B cell (primary cell): ENCODE results near the gene HNRNPLL. TPM values are rescaled to one million over a fixed set of nuclear protein-coding genes. Genes with fewer than 3 reads are reported as not detected.

ENCODE experiments used
- ATAC-seq: fragments of 200-7000 bp; cut with Tn5 transposase; one replicate; pipeline ENCODE4 v1.10.0; 2021; ENCODE audit warnings: low read depth, mild to moderate bottlenecking, moderate number of reproducible peaks, moderate library complexity
- CTCF ChIA-PET: fragments of 350-600 bp; sonication (Branson Sonifier 250); formaldehyde crosslinking; loops from one replicate; lab custom pipeline; 2021; ENCODE audit warnings: antibody characterized with exemption, inconsistent platforms; lab: Charles Lee
- POLR2A ChIA-PET: fragments of 350-600 bp; sonication (Branson Sonifier 250); formaldehyde crosslinking; loops from one replicate; lab custom pipeline; 2021; ENCODE audit warnings: antibody characterized with exemption; lab: Charles Lee
- DNase-seq: peaks from one replicate; pipeline ENCODE4 v3.0.0; 2013
- H2AFZ ChIP-seq: 2 replicates; pipeline ENCODE4 v1.6.1; 2012; ENCODE audit warnings: mild to moderate bottlenecking, low read depth, low read length; ENCODE audit not compliant: insufficient read depth, poor library complexity, severe bottlenecking
- H3K27ac ChIP-seq, 2 donors: 1 replicate in 1 of 2; 2 replicates in 1 of 2; pipeline ENCODE4 v1.5.1; 2012 to 2013; ENCODE audit warnings: low read length in 2 of 2, mild to moderate bottlenecking in 2 of 2, moderate library complexity in 1 of 2
- H3K27me3 ChIP-seq, 4 experiments: fragments of 200-600 bp in 1 of 4; sonication (generic) in 1 of 4; replicated peaks in 1 of 4; 1 replicate in 2 of 4; 2 replicates in 2 of 4; pipeline versions ENCODE4 v1.6.1 to v1.7.0; 2013 to 2016; ENCODE audit warnings: low read length in 3 of 4, mild to moderate bottlenecking in 2 of 4, mixed read lengths in 1 of 4, moderate library complexity in 1 of 4; ENCODE audit not compliant: insufficient read depth in 4 of 4, control insufficient read depth in 3 of 4; ENCODE audit errors: control extremely low read depth in 1 of 4
- H3K36me3 ChIP-seq, 2 experiments: replicated peaks in 1 of 2; 1 replicate in 1 of 2; 2 replicates in 1 of 2; pipeline versions ENCODE4 v1.6.1 to v1.7.1; 2013; ENCODE audit warnings: low read length in 1 of 2; ENCODE audit not compliant: insufficient read depth in 2 of 2, control insufficient read depth in 1 of 2; ENCODE audit errors: control extremely low read depth in 1 of 2, extremely low read depth in 1 of 2
- H3K4me1 ChIP-seq, 2 donors: fragments of 200-600 bp in 1 of 2; sonication (generic) in 1 of 2; 1 replicate in 1 of 2; 2 replicates in 1 of 2; pipeline versions ENCODE4 v1.5.1 to v1.6.1; 2013 to 2017; ENCODE audit warnings: low read length in 2 of 2; ENCODE audit not compliant: control insufficient read depth in 2 of 2, insufficient read depth in 2 of 2
- H3K4me2 ChIP-seq: replicated peaks from 2 replicates; pipeline ENCODE3; 2012; ENCODE audit warnings: mild to moderate bottlenecking, low read depth, low read length; ENCODE audit not compliant: poor library complexity, severe bottlenecking
- H3K4me3 ChIP-seq, 5 experiments: fragments of 200-600 bp in 1 of 5; sonication (generic) in 1 of 5; 1 replicate in 3 of 5; 2 replicates in 2 of 5; pipeline versions ENCODE4 v1.5.1 to v1.7.0; 2011 to 2016; ENCODE audit warnings: low read length in 4 of 5, mild to moderate bottlenecking in 4 of 5, low read depth in 2 of 5, control low read depth in 1 of 5, moderate library complexity in 1 of 5; ENCODE audit not compliant: insufficient read depth in 1 of 5; ENCODE audit errors: control extremely low read depth in 1 of 5, extremely low read depth in 1 of 5
- H3K79me2 ChIP-seq: fragments of 200-600 bp; sonication (generic); one replicate; pipeline ENCODE4 v1.6.0; 2016; ENCODE audit warnings: low read length; ENCODE audit not compliant: control insufficient read depth, insufficient read depth
- H3K9ac ChIP-seq: fragments of 200-600 bp; sonication (generic); 2 replicates; pipeline ENCODE4 v1.6.1; 2017; ENCODE audit warnings: mild to moderate bottlenecking, low read length, moderate library complexity
- H3K9me3 ChIP-seq, 3 donors: one replicate each; pipeline versions ENCODE4 v1.6.1 to v1.7.1; 2013; ENCODE audit warnings: low read length in 2 of 3; ENCODE audit not compliant: control insufficient read depth in 2 of 3, insufficient read depth in 1 of 3; ENCODE audit errors: control extremely low read depth in 1 of 3
- H4K20me1 ChIP-seq: 2 replicates; pipeline ENCODE4 v1.6.0; 2012; ENCODE audit warnings: mild to moderate bottlenecking, low read length; ENCODE audit not compliant: insufficient read depth, control insufficient read depth, poor library complexity, severe bottlenecking
- H3K27ac Mint-ChIP-seq: one replicate; pipeline ENCODE4 v1.8.0; 2021; ENCODE audit warnings: mixed read lengths
- H3K27me3 Mint-ChIP-seq: one replicate; pipeline ENCODE4 v1.8.0; 2021; ENCODE audit warnings: mixed read lengths
- H3K4me1 Mint-ChIP-seq: one replicate; pipeline ENCODE4 v1.8.0; 2021; ENCODE audit warnings: mixed read lengths
- H3K4me3 Mint-ChIP-seq: one replicate; pipeline ENCODE4 v1.8.0; 2021; ENCODE audit warnings: mixed read lengths
- H3K9me3 Mint-ChIP-seq: one replicate; pipeline ENCODE4 v1.8.0; 2022; ENCODE audit warnings: mixed read lengths; ENCODE audit not compliant: insufficient read depth
- EZH2 ChIP-seq: IDR thresholded peaks from 2 replicates; pipeline ENCODE4 v1.6.1; 2012; ENCODE audit warnings: borderline replicate concordance, low read depth, mild to moderate bottlenecking, moderate library complexity, low read length; ENCODE audit not compliant: insufficient read depth, poor library complexity, severe bottlenecking
- WGBS: methylation state at CpG from one replicate; pipeline ENCODE4 v1.1.5; 2013; ENCODE audit warnings: missing lambda C conversion rate; ENCODE audit not compliant: insufficient coverage; 5-methylcytosine and 5-hydroxymethylcytosine counted together
- intact Hi-C: fragments of 100-400 bp; cut with micrococcal nuclease; formaldehyde crosslinking; loops from one replicate; pipeline ENCODE4 v1.10.0; 2022
- polyA plus RNA-seq: library from polyadenylated mRNA; depleted of rRNA; stranded (reverse); fragments of >200 nt; gene quantifications from 2 replicates; pipeline ENCODE4 v1.2.3, GENCODE V29; 2012
- total RNA-seq, 2 donors: library from RNA; stranded (reverse); fragments of 120-200 nt in 1 of 2; gene quantifications; 1 replicate in 1 of 2; 2 replicates in 1 of 2; pipeline versions ENCODE4 v1.2.3 to v1.2.4, GENCODE V29; 2013 to 2022
- TF ChIP-seq, protein P1 (sequence below): fragments of 200-600 bp; IDR thresholded peaks from one replicate; pipeline ENCODE4 v1.8.0; 2022; ENCODE audit warnings: antibody characterized with exemption, mild to moderate bottlenecking

The HNRNPLL gene
- total and polyA plus RNA-seq, 2 donors (not counting 1 experiment from before 2014, with no cell fraction given): 2.1 to 6.7 TPM

- Histone ChIP-seq H3K79me2 (peaks cover 2% of the 10 kb centered on the region), H3K4me3 (no peak overlapping the region), H3K27me3 (peaks cover 0 to 10% (median 1%) of the 10 kb centered on the region in 4 experiments), H2AFZ (no peak overlapping the region), H3K27ac (no peak overlapping the region), H3K9me3 (no peaks in the 10 kb centered on the region), H3K9ac (no peak overlapping the region), H3K36me3 (no peaks in the 10 kb centered on the region), H3K4me1 (peaks cover 2 to 8% of the 10 kb centered on the region in 2 donors), H4K20me1 (no peaks in the 10 kb centered on the region), H3K4me2 (no peak overlapping the region)
- Mint-ChIP-seq H3K9me3 (no peaks in the 10 kb centered on the region), H3K4me3 (no peak overlapping the region), H3K27ac (no peak overlapping the region), H3K27me3 (peaks cover 50% of the 10 kb centered on the region), H3K4me1 (peaks cover 6% of the 10 kb centered on the region)
- no peak for TF ChIP-seq EZH2
- TF ChIP-seq, protein P1, sequence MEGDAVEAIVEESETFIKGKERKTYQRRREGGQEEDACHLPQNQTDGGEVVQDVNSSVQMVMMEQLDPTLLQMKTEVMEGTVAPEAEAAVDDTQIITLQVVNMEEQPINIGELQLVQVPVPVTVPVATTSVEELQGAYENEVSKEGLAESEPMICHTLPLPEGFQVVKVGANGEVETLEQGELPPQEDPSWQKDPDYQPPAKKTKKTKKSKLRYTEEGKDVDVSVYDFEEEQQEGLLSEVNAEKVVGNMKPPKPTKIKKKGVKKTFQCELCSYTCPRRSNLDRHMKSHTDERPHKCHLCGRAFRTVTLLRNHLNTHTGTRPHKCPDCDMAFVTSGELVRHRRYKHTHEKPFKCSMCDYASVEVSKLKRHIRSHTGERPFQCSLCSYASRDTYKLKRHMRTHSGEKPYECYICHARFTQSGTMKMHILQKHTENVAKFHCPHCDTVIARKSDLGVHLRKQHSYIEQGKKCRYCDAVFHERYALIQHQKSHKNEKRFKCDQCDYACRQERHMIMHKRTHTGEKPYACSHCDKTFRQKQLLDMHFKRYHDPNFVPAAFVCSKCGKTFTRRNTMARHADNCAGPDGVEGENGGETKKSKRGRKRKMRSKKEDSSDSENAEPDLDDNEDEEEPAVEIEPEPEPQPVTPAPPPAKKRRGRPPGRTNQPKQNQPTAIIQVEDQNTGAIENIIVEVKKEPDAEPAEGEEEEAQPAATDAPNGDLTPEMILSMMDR: no peak
- DNase-seq: no peak
- 100% methylated on average over 1 of the region's 5 CpGs for WGBS
- ChIA-PET POLR2A (no interaction called here), CTCF (interaction anchor here (0.9 to 1.1 kb wide), 2 partner anchors 13 to 41 kb away, joined by 3 read pairs; no protein-coding TSS in a partner anchor)
- intact Hi-C loops: no loop called here
- no peak for ATAC-seq
Observed at GRCh38 chr2:38540580-38541286, 62.0 kb downstream of the HNRNPLL start.

- Mint-ChIP-seq H3K4me1 (peaks cover 16% of the 10 kb centered on the region), H3K9me3 (no peaks in the 10 kb centered on the region), H3K27ac (no peak overlapping the region), H3K4me3 (no peak overlapping the region), H3K27me3 (peaks cover 44% of the 10 kb centered on the region)
- H3K9me3 ChIP-seq: no peaks in the 10 kb centered on the region
- H3K4me3 ChIP-seq: no peak overlapping the region
- no peak overlapping the region for H3K4me2 ChIP-seq
- H2AFZ ChIP-seq: no peak overlapping the region
- DNase-seq (no peak), ATAC-seq (no peak)
- peaks cover 0 to 10% (median 1%) of the 10 kb centered on the region in 4 experiments for H3K27me3 ChIP-seq
- TF ChIP-seq, protein P1: no peak
- no peak for TF ChIP-seq EZH2
- no peak overlapping the region for H3K27ac ChIP-seq
- H4K20me1 ChIP-seq: no peaks in the 10 kb centered on the region
- peaks cover 11 to 21% of the 10 kb centered on the region in 2 donors for H3K4me1 ChIP-seq
- H3K36me3 ChIP-seq: no peaks in the 10 kb centered on the region
- intact Hi-C loops: loop anchor here (5.0 kb wide), 1 partner anchor 63 kb away; the partner anchor contains the start of gene HNRNPLL
- H3K9ac ChIP-seq: no peak overlapping the region
- H3K79me2 ChIP-seq: peaks cover 5% of the 10 kb centered on the region
- POLR2A ChIA-PET: no interaction called here
- CTCF ChIA-PET: no interaction called here
- 90% methylated on average over 5 of the region's 5 CpGs for WGBS
Observed at GRCh38 chr2:38539086-38539485, 63.6 kb downstream of the HNRNPLL start.
